HG03175 (cell line): ENCODE measurements around the gene NGF.
"Not testable (repeated sequence)": the region's sequence is repeated elsewhere in the genome, so short reads cannot be mapped to it uniquely, and the experiment has no call there.

Source experiments
- ATAC-seq: cut with Tn5 transposase; IDR thresholded peaks from one replicate; pipeline ENCODE4 v1.9.1; 2021; ENCODE audit warnings: mild to moderate bottlenecking, moderate library complexity; ENCODE audit not compliant: unreplicated experiment

NGF gene

GRCh38 chr1:115310581-115311473 lies 27.2 kb downstream of the NGF start:
- no peak for ATAC-seq

GRCh38 chr1:115309504-115309903 lies 28.5 kb downstream of the NGF start:
- not testable (repeated sequence) for ATAC-seq

GRCh38 chr1:115308969-115309368 lies 29.1 kb downstream of the NGF start:
- ATAC-seq: no peak

GRCh38 chr1:115307661-115308060 lies 30.4 kb downstream of the NGF start:
- ATAC-seq: no peak

- ATAC-seq: no peak
These were observed 31.9 kb downstream of the NGF start for GRCh38 chr1:115306146-115306545.

- no peak for ATAC-seq
These were observed 34.7 kb downstream of the NGF start for GRCh38 chr1:115303364-115303763.

- ATAC-seq: no peak
These were observed 35.6 kb downstream of the NGF start for GRCh38 chr1:115302390-115302961.

GRCh38 chr1:115301438-115302020 lies 36.5 kb downstream of the NGF start:
- ATAC-seq: no peak

GRCh38 chr1:115300087-115300876 lies 37.8 kb downstream of the NGF start:
- no peak for ATAC-seq

GRCh38 chr1:115299266-115299665 lies 38.8 kb downstream of the NGF start:
- no peak for ATAC-seq

GRCh38 chr1:115296981-115297380 lies 41.1 kb downstream of the NGF start:
- ATAC-seq: peak; percentile 79

- no peak for ATAC-seq
These were observed 41.9 kb downstream of the NGF start for GRCh38 chr1:115295904-115296696.

- ATAC-seq: no peak
These were observed 44.1 kb downstream of the NGF start for GRCh38 chr1:115293899-115294298.

- no peak for ATAC-seq
These were observed 45.0 kb downstream of the NGF start for GRCh38 chr1:115293006-115293405.

GRCh38 chr1:115291741-115292140 lies 46.3 kb downstream of the NGF start:
- ATAC-seq: no peak

GRCh38 chr1:115289940-115290339 lies 48.1 kb downstream of the NGF start:
- ATAC-seq: no peak

- no peak for ATAC-seq
These were observed 49.4 kb downstream of the NGF start for GRCh38 chr1:115288591-115289198.

- ATAC-seq: no peak
These were observed 51.4 kb downstream of the NGF start for GRCh38 chr1:115286431-115287205.

- no peak for ATAC-seq
These were observed 53.8 kb downstream of the NGF start for GRCh38 chr1:115284209-115284608.
